Tibial artery (tissue), 4 donors: ENCODE measurements around the gene PSEN1.
A peak's percentile ranks its signal among the peaks of the same experiment; 100 is the strongest.

ENCODE experiments used
- DNase-seq, 2 donors: peaks; one replicate each; pipeline ENCODE4 v3.0.0-alpha.2; 2019
- H3K27ac ChIP-seq, 2 donors: fragments of 200-600 bp; sonication (generic) in 1 of 2; 1 replicate in 1 of 2; 2 replicates in 1 of 2; pipeline ENCODE4 v1.5.1; 2018 to 2019; ENCODE audit warnings: mild to moderate bottlenecking in 1 of 2
- H3K27me3 ChIP-seq, 2 donors: fragments of 200-600 bp; sonication (generic) in 1 of 2; one replicate each; pipeline versions ENCODE4 v1.5.1 to v1.6.0; 2016 to 2019
- H3K36me3 ChIP-seq, 3 donors: fragments of 200-600 bp; sonication (generic) in 2 of 3; one replicate each; pipeline ENCODE4 v1.5.1; 2016 to 2019; ENCODE audit warnings: mild to moderate bottlenecking in 2 of 3
- H3K4me1 ChIP-seq, 4 donors: fragments of 200-600 bp; sonication (generic) in 2 of 4; 1 replicate in 3 of 4; 2 replicates in 1 of 4; pipeline ENCODE4 v1.5.1; 2016 to 2019
- H3K4me3 ChIP-seq, 2 donors: fragments of 200-600 bp; sonication (generic) in 1 of 2; 1 replicate in 1 of 2; 2 replicates in 1 of 2; pipeline ENCODE4 v1.5.1; 2018 to 2019; ENCODE audit warnings: mild to moderate bottlenecking in 2 of 2
- H3K9me3 ChIP-seq, 3 donors: fragments of 200-600 bp; sonication (generic) in 1 of 3; one replicate each; pipeline ENCODE4 v1.5.1; 2016 to 2019
- intact Hi-C: fragments of 100-400 bp; cut with DNase I; formaldehyde crosslinking; loops from one replicate; pipeline ENCODE4 v1.15.0; 2023; ENCODE audit warnings: low total_unique reads
- TF ChIP-seq, protein P1 (sequence below), 2 experiments: fragments of 200-600 bp in 1 of 2; fragments of 450-650 bp in 1 of 2; IDR thresholded peaks; one replicate each; pipeline ENCODE4 v1.5.1; 2017 to 2019; ENCODE audit warnings: antibody characterized with exemption in 2 of 2, mild to moderate bottlenecking in 1 of 2, moderate library complexity in 1 of 2

The PSEN1 gene

DNA sequence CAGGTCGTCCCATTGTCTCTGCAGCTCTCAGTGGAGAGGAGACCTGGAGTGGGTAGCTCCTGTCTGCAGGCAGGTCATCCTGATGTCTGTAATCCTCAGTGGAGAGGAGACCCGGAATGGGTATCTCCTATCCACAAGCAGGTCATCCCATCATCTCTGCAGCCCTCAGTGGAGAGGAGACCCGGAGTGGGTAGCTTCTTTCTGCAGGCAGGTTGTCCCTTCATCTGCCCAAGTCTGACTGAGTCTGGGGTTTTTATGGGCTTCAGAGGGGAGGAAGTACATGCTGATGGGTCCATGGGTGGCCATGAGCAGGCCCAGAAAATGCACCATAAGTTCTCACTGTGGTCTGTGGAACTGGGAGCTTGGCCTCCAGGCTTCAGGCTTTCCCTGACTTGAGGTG, 72.1 kb downstream of the PSEN1 start:
- no peak for DNase-seq
- TF ChIP-seq, protein P1, sequence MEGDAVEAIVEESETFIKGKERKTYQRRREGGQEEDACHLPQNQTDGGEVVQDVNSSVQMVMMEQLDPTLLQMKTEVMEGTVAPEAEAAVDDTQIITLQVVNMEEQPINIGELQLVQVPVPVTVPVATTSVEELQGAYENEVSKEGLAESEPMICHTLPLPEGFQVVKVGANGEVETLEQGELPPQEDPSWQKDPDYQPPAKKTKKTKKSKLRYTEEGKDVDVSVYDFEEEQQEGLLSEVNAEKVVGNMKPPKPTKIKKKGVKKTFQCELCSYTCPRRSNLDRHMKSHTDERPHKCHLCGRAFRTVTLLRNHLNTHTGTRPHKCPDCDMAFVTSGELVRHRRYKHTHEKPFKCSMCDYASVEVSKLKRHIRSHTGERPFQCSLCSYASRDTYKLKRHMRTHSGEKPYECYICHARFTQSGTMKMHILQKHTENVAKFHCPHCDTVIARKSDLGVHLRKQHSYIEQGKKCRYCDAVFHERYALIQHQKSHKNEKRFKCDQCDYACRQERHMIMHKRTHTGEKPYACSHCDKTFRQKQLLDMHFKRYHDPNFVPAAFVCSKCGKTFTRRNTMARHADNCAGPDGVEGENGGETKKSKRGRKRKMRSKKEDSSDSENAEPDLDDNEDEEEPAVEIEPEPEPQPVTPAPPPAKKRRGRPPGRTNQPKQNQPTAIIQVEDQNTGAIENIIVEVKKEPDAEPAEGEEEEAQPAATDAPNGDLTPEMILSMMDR (IDR thresholded peaks at IDR 0.05) = no peak
- intact Hi-C loops = no loop called here
- Histone ChIP-seq H3K36me3 (peaks cover 58 to 75% (median 71%) of the 10 kb centered on the region in 3 donors), H3K4me3 (no peak overlapping the region), H3K4me1 (peaks cover 0 to 14% (median 8%) of the 10 kb centered on the region in 4 donors), H3K9me3 (no peaks in the 10 kb centered on the region), H3K27ac (no peak overlapping the region), H3K27me3 (no peaks in the 10 kb centered on the region)

DNA sequence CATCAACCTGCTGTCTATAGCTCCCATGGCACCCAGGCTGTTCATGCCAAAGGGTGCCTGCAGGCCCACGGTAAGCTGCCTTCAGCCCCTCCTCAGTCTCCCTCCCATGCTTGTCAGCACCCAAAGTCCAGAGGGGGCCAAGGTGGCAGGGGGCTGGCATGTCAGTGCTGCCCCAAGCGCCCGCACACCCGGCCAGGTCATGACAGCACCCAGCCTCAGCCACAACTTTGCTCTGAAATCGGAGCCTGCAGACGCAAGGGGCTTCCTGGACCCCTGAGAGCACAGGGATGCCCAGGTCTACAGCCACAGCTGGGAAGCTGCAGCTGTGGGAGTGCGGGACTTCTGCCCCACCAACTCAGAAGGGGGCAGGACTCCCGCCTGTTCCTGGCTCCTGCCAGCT, 72.5 kb downstream of the PSEN1 start:
- Histone ChIP-seq H3K9me3 (no peaks in the 10 kb centered on the region), H3K27ac (no peak overlapping the region), H3K27me3 (no peaks in the 10 kb centered on the region), H3K4me3 (no peak overlapping the region), H3K4me1 (peaks cover 0 to 14% (median 8%) of the 10 kb centered on the region in 4 donors), H3K36me3 (peaks cover 54 to 75% (median 71%) of the 10 kb centered on the region in 3 donors)
- TF ChIP-seq, protein P1 (IDR thresholded peaks at IDR 0.05) = no peak
- intact Hi-C loops = no loop called here
- DNase-seq = no peak

DNA sequence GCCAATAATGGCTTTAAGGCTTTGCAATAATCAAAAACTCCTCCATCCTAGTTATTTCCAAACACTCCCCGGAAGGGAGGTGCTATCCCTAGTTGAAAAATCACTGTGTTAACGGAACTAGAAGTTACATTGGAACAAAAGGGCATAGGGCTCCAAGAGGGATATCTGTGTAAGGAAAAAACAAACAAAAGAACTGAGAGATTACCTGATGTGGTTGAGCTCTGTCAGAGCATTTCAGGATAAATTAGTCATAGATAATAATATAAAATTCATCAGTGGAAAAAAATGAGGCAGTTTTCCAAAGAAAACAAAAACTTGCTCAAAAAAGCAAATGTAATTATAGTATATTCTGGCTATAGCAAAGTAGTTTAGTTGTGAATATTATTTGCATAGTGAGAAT, 73.6 kb downstream of the PSEN1 start:
- Histone ChIP-seq H3K4me1 (peaks cover 0 to 14% (median 8%) of the 10 kb centered on the region in 4 donors), H3K27me3 (no peaks in the 10 kb centered on the region), H3K9me3 (no peaks in the 10 kb centered on the region), H3K36me3 (peaks cover 55 to 78% (median 69%) of the 10 kb centered on the region in 3 donors), H3K4me3 (no peak overlapping the region), H3K27ac (peak overlapping the region in 1 of 2 donors; percentile 29)
- intact Hi-C loops = no loop called here
- TF ChIP-seq, protein P1 (IDR thresholded peaks at IDR 0.05) = no peak
- DNase-seq = no peak

DNA sequence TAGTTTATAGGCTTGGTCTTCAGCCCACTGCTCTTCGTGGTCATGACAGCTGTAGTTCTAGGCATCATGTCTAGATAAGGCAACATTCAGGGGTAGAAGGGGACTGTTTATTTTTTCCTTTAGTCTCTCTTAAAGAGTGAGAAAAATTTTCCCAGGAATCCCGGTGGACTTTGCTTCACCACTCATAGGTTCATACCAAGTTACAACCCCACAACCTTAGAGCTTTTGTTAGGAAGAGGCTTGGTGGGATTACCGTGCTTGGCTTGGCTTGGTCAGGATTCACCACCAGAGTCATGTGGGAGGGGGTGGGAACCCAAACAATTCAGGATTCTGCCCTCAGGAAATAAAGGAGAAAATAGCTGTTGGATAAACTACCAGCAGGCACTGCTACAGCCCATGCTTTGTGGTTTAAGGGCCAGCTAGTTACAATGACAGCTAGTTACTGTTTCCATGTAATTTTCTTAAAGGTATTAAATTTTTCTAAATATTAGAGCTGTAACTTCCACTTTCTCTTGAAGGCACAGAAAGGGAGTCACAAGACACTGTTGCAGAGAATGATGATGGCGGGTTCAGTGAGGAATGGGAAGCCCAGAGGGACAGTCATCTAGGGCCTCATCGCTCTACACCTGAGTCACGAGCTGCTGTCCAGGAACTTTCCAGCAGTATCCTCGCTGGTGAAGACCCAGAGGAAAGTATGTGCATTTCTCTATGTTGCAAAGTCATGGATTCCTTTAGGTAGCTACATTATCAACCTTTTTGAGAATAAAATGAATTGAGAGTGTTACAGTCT, 75.1 kb downstream of the PSEN1 start:
- Histone ChIP-seq H3K4me3 (no peak overlapping the region), H3K9me3 (no peaks in the 10 kb centered on the region), H3K27me3 (no peaks in the 10 kb centered on the region), H3K27ac (no peak overlapping the region), H3K4me1 (peaks cover 0 to 14% (median 8%) of the 10 kb centered on the region in 4 donors), H3K36me3 (peaks cover 49 to 75% (median 65%) of the 10 kb centered on the region in 3 donors)
- intact Hi-C loops = no loop called here
- no peak for DNase-seq
- TF ChIP-seq, protein P1 (IDR thresholded peaks at IDR 0.05) = no peak

DNA sequence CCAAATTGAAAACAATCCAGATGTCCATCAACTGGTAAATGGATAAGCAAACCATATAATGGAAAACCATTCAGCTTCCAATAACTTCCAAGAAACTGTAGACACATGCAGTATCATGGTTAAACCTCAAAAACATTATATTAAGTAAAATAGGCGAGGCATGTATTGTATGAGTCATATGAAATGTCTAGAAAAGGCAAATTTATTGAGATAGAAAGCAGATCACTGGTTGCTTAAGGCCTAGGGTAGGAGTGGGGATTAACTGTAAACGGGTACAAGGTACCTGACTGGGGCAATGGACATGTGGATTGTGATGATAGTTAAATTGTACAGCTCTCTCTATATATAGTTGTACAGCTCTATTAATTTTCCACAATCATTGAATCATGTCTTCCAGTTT, 79.7 kb downstream of the PSEN1 start:
- no peaks in the 10 kb centered on the region for H3K4me1 ChIP-seq
- peaks cover 62 to 80% (median 74%) of the 10 kb centered on the region in 3 donors for H3K36me3 ChIP-seq
- intact Hi-C loops = no loop called here

More for the DNA sequence above, 79.7 kb downstream of the PSEN1 start:
- Histone ChIP-seq H3K27ac (no peak overlapping the region), H3K9me3 (no peaks in the 10 kb centered on the region), H3K27me3 (no peaks in the 10 kb centered on the region), H3K4me3 (no peak overlapping the region)
- TF ChIP-seq, protein P1 (IDR thresholded peaks at IDR 0.05) = no peak
- no peak for DNase-seq
